SIG-M5 treated with dmso at 0.1 percent for 504 hours (cell line): Measurements from ENCODE around the gene LRRFIP1.
"Not testable (repeated sequence)": the region's sequence is repeated elsewhere in the genome, so short reads cannot be mapped to it uniquely, and the experiment has no call there.

Experiments
- DNase-seq: peaks from one replicate; lab custom pipeline; 2025; ENCODE audit not compliant: unreplicated experiment; lab: John Stamatoyannopoulos, UW

The LRRFIP1 gene

GRCh38 chr2:237765122-237765521 lies 137.7 kb downstream of the LRRFIP1 start:
- not testable (repeated sequence) for DNase-seq

DNA sequence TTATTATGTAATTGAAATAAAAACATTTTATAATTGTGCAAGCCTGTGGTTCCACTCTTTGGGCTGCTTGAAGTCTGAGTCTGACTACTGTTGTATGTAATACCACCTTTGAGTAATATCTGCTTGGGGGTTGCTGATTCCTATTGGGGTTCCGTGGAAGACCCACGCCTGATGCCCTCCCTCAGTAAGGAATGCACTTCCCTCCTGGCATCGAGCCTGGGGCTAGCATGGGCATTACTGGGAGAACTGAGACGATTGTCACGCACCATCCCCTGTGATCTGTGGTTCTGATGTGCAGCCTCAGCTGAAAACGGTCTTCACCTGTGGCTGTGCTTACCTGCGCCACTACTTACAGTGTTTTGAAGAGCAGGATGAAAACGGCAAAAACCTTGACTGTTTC lies 138.5 kb downstream of the LRRFIP1 start:
- no peak for DNase-seq

DNA sequence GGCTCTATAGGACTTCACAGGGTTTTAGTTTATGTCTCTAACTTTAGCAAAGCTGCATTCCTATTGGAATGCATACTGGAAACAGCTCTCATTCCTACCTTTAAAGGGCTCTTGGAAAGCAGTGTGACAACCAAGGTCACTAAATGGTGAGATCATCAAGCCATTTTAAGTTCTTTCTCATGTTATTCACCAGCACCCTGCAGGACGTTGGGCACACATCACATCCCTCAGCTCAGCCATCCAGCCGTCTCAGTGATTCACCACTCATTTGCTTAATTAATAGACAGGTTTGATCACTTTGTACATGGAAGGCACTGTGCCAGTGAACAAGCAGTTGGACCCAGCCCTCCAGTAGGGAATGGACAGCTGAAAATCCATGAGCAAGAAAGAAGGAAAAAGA lies 139.0 kb downstream of the LRRFIP1 start:
- no peak for DNase-seq

DNA sequence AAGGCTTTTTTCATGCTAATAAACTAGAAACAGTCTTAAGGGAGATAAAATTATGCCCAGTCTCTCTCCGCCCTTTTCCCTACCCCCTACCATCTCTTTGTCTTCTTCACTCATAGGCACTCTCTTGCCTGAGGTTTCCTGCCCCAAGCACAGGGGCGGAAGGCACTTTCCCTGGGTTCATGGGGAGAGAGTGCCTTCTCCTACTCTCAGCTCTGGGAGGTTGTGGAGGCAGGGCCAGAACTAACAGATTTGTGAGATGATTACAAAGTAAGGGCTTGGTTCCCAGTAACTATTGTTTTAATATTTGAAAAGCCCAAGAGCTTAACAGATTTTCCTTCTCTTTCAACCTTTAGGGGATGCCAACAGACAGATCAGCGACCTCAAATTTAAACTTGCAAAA lies 145.1 kb downstream of the LRRFIP1 start:
- DNase-seq = no peak

DNA sequence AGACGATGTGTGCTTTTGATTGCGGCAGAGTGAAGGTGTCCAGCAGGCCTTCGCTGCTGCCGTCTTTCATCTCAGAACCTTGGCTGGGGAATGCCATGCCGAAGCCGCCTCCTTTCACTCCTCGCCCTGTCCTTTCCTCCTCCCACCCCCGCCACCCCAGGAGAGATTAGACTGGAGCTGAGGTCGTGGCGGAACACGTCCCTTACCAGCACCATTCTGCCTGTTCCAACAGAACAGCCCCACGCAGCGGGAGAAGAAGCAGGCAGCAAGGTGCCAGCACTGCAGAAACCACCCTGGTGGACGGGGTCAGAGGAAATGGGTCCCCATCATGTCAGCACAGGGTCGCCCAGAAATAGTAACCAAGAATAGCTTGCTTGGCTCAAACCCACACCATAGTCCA lies 146.4 kb downstream of the LRRFIP1 start:
- no peak for DNase-seq

GRCh38 chr2:237774811-237775553 lies 147.6 kb downstream of the LRRFIP1 start:
- peak; percentile 56 for DNase-seq

GRCh38 chr2:237779521-237779920 lies 152.1 kb downstream of the LRRFIP1 start:
- DNase-seq = no peak

- DNase-seq = no peak
Observed at GRCh38 chr2:237782181-237782580, 154.8 kb downstream of the LRRFIP1 start.

DNA sequence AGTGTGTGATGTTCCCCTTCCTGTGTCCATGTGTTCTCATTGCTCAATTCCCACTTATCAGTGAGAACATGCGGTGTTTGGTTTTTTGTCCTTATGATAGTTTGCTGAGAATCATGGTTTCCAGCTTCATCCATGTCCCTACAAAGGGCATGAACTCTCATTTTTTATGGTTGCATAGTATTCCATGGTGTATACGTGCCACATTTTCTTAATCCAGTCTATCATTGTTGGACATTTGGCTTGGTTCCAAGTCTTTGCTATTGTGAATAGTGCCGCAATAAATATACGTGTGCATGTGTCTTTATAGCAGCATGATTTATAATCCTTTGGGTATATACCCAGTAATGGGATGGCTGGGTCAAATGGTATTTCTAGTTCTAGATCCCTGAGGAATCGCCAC lies 156.3 kb downstream of the LRRFIP1 start:
- not testable (repeated sequence) for DNase-seq

DNA sequence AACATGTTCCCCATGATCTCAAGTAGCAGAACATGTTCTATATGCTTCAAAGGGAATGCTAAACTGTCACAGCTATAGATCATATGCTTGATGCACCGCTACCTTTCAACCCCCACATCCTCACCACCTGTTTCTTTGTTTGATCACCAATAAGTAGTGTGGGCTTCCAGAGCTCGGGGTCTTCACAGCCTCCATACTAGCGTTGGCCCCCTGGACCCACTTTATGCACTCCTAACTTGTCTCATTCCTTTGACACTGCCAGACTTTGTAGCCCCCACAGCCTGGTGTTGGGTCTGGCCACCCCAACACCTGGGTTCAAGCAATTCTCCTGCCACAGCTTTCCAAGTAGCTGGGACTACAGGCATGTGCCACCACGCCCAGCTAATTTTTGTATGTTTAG lies 159.5 kb downstream of the LRRFIP1 start:
- DNase-seq = no peak

- DNase-seq = no peak
Observed at GRCh38 chr2:237790353-237790752, 163.0 kb downstream of the LRRFIP1 start.

- DNase-seq = no peak
Observed at GRCh38 chr2:237791977-237792727, 164.8 kb downstream of the LRRFIP1 start.

GRCh38 chr2:237797253-237797652 lies 169.9 kb downstream of the LRRFIP1 start:
- no peak for DNase-seq

DNA sequence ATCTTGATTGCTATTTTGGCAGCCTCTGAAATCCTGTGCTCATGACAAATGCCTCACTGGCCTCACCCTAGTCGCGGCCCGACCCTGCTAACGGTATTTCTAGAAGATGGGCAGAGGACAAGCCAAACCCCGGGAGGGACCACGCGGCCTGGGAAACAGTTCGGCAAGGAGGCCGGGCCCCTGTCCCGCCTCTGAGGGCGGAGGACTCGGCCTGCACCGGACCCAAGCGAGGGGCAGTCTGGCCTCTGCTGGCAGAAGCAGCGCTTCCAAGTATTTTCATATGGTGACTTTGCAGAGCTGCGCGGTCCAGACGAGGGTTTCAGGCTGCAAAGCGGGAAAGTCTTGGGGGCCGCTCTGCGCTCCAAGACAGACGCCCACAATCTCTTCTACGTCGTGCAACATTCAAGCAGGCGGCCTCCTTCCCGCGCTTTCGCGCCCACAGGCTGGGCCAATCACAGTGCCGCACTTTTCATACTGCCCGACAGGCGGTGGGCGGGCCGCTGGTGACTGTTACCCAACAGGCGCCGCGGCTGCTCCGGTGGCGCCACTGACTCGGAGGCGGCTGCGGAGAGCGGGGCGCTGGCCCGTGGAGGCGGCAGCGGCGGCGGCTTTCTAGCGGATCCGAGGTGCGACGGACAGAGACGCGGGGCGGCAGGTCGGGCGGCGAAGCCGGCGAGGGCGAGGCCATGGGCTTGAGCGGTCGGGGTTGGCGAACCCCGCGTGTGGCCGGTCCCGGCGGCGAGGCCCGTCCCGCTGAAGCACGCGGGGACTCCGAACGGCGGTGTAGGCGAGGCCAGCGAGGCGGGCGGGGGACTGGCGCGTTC lies 171.1 kb downstream of the LRRFIP1 start, which contains the start of gene RBM44:
Gene RBM44, plus strand, starts transcription at position 544 of the 824 bp plus-strand sequence. CDS start 14,831 bp downstream, outside the sequence.
- no peak for DNase-seq

DNA sequence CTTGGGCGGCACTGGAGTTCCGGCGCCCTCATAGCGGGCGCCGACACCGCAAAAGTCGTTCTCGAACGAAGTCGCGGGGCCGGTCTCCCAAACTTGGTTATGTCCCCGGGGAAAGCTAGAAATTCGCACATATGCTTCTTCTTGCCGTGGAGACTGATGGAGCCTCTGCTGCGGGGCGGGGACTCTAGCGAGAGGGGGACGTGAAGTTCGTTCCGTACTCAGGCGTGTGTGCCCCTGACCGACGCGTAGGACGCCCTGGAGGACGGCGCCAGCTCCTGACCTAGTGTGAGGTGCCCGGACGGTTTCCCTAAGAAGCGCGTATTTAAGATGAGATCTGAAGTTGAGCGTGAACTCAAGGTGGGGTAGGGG lies 171.7 kb downstream of the LRRFIP1 start:
- no peak for DNase-seq

GRCh38 chr2:237801466-237801865 lies 174.1 kb downstream of the LRRFIP1 start:
- DNase-seq = no peak

- no peak for DNase-seq
Observed at GRCh38 chr2:237806334-237806733, 178.9 kb downstream of the LRRFIP1 start.

DNA sequence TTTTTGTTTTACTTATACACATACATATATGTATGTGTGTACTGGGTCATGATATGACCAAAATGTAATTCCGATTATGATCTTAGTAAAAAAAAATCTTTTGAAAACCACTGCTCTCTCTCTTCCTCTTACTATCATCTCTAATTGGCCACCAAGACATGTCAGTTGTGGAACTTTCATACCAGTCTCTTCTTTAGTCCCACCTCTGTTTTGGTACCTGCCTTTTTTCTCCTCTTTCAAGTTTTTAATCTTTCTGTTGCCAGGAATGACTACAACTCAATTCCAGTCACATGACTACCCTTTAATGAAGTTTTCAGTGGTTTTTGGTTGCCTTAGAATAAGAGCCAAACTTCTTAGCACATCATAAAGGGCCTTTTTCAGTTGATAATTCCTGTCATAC lies 188.2 kb downstream of the LRRFIP1 start:
- no peak for DNase-seq

- no peak for DNase-seq
Observed at GRCh38 chr2:237816531-237816930, 189.1 kb downstream of the LRRFIP1 start.

- no peak for DNase-seq
Observed at GRCh38 chr2:237818066-237818473, 190.7 kb downstream of the LRRFIP1 start.

DNA sequence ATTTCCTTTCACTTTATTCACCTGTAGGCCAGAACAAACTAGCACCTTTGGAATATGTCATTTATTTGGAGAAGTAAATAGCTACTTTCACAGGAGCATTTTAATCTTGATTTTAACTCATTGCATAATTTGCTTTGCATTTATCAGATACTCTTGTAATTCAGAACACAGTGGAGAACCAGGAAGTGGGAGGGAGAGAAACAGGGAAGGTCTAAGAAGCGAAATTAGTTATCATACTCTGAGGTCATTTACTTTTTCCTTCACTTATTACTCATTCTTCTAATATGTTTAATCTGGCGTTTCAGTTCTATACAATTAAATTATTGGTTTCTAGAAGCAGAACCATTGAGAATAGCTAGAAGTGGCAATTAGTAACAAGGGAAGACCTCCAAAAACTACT lies 191.8 kb downstream of the LRRFIP1 start:
- no peak for DNase-seq

GRCh38 chr2:237820421-237820820 lies 193.0 kb downstream of the LRRFIP1 start:
- DNase-seq = no peak
